DOHH2 (cell line): ENCODE data around the gene WWOX.

Experiments
- EZH2phosphoT487 ChIP-seq: fragments of 200-600 bp; sonication (generic); IDR thresholded peaks from 2 replicates; pipeline ENCODE4 v1.6.1; 2017; ENCODE audit warnings: borderline replicate concordance, mild to moderate bottlenecking, antibody characterized with exemption, low read length, moderate library complexity, mixed read lengths
- TF ChIP-seq, protein P1 (sequence below): fragments of 200-600 bp; sonication (generic); IDR thresholded peaks from one replicate; pipeline ENCODE4 v1.5.1; 2014; ENCODE audit warnings: antibody characterized with exemption, mild to moderate bottlenecking, low read depth, low read length; ENCODE audit not compliant: poor library complexity, severe bottlenecking

DNA sequence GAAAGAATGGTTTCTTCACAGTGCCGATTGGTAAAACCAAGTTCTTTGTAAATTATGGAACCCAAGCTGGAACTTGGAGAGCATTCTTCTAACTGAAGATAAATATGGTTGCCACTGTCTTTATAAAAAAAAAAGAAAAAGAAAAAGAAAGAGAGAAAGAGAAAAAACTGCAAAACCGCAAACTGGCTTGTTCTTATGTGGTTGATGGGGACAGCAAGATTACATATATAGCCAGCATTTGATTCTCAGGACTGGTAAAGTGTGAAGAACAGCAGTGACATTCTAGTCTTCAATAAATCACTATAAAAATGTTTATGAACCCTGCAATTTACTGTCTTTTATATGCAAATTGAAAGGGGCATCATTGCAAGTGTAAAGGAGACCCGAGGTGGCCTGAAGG lies 896.0 kb downstream of the WWOX start:
- TF ChIP-seq, protein P1, sequence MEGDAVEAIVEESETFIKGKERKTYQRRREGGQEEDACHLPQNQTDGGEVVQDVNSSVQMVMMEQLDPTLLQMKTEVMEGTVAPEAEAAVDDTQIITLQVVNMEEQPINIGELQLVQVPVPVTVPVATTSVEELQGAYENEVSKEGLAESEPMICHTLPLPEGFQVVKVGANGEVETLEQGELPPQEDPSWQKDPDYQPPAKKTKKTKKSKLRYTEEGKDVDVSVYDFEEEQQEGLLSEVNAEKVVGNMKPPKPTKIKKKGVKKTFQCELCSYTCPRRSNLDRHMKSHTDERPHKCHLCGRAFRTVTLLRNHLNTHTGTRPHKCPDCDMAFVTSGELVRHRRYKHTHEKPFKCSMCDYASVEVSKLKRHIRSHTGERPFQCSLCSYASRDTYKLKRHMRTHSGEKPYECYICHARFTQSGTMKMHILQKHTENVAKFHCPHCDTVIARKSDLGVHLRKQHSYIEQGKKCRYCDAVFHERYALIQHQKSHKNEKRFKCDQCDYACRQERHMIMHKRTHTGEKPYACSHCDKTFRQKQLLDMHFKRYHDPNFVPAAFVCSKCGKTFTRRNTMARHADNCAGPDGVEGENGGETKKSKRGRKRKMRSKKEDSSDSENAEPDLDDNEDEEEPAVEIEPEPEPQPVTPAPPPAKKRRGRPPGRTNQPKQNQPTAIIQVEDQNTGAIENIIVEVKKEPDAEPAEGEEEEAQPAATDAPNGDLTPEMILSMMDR, result no peak
- TF ChIP-seq EZH2phosphoT487, result no peak
